Measurements from ENCODE around the gene SERINC2.
"Not testable (repeated sequence)": the region's sequence is repeated elsewhere in the genome, so short reads cannot be mapped to it uniquely, and the experiment has no call there.

SERINC2 gene

DNA sequence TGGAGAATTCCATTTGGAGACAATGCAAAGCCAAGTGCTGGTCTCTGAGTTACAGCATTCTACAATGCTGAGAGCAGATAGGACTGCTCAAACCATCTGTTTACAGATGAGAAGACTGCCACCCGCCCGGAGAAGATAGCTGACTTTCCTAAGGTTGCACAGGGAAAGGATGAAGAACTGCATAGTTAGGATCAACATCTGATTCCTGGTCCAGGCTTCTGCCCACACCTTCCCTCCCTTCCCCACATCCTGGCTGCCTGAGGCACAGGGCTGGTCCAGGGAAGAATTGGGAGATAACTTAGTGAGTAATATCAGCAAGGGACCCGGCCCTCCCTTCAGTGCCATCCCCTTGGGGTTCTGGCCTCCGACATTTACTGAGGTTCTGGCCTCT lies 2.0 kb downstream of the SERINC2 start:
- no peak for DNase-seq (ENCODE audit: low spot score)

DNA sequence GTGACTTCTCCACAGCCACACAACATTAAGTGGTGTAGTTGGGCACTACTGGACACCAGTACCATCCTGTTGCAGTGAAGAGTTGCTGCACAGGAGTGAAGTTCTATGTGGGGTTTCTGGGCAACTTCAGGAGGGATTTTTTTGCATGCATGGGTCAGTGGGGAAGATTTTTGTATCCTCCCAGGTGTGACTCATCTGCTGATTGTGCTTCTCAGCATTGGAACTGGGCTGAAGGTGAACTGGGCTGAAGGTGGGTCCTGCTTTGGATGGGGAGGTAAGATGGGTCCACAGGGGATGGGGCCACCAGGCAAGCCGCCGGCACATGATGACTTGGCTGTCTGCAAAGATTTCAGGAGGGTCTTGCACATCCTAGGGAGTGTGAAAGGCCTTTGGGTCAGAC lies 2.6 kb downstream of the SERINC2 start:
- DNase-seq (ENCODE audit: low spot score) = no peak

DNA sequence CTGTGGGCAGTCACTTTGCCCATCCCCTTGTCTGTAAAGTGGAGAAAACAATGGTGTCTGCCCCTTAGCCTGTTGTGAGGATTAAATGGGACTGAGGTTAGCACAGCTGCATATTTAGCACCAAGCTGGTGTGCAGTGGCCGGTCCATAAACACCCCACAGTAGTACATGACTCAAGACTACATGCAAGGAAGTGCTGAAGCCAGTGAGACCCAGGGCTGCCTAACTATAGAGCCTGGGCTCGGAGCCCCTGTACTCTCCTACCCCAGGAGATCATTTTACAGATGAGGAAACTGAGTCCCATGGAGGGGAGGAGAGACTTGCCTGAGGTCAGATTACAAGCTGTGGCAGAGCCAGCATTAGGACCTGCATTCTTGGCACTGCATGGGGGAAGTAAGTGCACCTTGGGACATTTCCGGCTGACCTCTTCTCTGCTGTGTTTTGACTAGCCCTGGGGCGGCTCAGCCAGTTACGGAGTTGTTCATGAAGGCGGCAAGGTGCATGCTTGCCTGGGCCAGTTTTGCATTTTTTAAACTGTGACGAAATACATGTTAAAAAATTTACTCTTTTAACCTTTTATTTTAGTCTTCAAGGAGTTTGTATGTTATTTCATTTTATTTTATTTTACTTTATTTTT lies 3.2 kb downstream of the SERINC2 start:
- no peak for DNase-seq (ENCODE audit: low spot score)

DNA sequence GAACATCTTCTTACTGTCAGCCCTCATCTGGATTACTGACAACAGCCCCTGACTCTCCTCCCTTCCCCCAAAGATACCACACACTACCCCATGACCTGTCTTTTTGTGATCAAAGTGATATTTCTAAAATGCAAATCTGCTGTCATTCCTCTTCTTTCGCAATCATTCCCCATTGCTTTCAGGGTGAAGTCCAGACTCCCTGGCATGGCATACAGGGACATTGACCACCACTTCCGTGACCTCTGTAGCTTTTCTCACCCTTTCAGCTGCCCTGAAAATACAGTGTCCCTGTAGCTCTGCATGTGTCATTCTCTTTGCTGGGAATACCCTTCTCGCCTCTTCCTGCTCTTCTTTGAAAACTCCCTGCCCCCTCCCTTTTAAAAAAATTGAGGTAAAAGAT lies 4.1 kb downstream of the SERINC2 start:
- no peak for DNase-seq (ENCODE audit: low spot score)

DNA sequence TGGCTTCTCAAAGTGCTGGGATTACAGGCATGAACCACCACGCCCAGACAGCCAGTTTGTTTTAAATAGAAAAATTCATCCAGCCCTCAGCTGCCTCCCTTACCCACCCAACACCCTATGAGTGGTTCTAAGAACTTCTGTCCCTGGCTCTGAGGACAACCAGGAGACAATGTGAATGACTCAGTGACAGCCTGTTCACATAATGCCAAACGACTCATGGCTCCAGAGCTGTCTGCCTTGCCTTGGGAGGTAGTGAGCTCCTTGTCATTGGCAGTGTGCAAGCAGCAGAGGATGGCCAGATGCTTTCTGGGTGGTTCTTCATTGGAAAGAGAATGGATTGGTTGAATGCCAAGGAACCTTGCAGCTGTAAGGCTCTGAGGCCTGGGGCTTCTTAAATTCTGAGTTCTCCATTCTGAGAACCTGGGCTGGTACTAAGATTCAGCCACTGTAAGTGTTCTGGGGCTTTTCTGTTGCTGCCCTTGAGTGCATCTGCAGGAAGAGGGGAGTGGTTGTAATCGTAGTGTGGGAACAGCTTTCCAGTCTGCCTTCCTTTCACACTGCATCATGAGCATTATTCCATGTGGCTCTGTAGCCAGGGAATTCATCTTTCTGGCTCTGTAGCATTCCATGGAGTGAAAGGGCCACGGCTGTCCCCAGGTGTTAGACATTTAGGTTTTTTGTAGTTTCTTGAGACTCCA lies 5.8 kb downstream of the SERINC2 start:
- no peak for DNase-seq (ENCODE audit: low spot score)

DNA sequence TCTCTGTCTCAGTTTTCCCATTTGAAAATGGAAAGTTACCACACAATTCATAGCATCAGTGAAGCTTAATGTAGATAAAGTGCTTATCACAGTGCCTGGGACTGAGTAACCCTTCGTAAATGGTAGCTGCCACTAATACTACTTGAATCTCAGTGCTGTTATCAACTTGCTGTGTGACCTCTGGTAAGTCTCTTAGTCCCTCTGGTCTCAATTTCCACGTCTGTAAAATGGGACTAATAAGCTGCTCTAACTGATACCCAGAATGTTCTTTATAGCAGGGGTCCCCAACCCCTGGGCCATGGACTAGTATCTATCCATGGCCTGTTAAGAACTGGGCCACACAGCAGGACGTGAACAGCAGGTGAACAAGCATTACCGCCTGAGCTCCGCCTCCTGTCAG lies 7.7 kb downstream of the SERINC2 start:
- no peak for DNase-seq (ENCODE audit: low spot score)

DNA sequence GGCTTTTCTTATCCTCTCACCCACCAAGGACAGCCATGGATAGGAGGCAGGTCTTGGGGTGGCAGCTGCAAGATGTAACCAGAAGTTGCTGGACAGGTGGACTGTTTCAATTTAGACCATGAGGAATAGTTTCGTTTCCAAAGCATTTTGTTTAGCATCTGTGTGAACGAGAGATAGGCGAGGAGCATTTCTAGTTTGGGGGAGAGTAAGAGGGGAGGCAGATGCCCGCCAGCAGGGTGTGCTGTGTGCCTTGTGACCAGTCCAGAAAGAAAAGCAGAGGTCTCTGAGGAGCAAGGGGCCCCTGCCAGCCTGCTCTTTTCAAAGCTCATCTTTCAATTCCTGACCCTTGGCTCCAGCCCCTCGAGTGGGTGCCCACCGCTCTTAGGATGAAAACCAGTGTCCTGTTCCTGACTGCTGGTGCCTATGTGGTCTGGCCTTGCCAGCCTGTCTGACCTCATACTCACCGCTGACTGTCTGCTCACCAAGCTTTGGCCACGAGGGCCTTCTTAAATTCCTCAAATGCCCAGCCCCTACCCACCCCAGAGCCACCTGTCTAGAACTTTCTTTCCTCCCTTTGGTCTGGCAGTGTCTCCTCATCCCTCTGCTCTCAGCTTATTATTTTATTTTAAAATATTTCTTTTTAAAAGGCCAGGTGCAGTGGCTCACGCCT lies 8.5 kb downstream of the SERINC2 start:
- DNase-seq (ENCODE audit: low spot score) = peak; percentile 63

DNA sequence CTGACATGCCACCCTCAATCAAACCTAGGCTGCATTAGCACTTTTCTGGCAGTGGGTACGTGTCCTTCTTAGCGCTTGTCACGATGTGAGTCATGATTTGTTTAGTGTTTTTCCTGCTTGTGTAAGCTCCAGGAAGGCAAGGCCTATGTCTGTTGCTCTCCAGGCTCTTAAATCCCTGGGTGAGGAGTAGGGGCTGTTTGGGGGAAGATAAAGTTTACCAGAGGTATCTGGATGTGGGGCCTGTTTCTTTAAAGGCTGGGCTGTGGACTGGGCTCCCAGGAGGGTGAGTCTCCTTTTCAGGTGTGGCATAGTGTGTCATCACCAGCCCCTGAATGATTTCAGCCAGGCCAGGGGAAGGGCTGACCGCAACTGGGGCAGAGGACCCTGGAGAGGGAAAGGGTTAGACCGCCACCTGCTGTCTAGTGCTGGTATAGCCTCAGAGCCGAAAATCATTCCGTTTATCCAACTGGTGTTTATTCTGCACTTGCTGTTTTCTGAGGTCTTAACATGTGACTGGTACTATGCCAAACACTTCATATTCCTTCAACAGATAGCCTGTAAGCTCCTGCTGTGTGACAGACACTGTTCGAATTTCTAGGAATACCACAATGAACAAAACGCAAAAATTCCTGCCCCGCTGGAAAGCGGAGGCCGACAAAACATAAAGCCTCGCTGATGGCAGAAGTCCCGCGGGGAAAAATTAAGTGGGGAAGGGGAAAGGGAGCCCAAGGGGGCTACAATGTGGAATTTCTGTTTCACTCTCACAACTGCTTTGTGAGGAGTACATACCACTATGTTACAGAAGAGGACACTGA lies 9.7 kb downstream of the SERINC2 start:
- peak; percentile 73 for DNase-seq (ENCODE audit: low spot score)

DNA sequence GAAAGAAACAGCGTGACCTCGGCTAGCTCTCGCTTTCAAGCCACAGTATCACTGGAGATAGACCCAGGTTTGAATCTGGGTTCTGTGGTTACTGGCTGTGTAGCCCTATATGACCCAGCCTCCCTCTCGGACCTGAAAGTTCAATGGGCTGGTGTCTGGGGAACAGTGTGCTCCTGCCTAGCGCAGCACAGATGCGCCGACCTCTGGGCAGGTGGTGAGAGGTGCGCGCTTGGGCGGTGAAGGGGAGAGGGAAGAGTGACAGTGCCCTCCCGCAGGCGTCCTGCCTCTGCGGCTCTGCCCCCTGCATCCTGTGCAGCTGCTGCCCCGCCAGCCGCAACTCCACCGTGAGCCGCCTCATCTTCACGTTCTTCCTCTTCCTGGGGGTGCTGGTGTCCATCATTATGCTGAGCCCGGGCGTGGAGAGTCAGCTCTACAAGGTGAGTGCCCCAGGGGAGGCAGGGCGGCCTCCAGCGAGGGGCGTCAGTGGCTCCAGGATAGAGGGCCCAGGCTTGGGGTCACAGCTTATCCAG lies 10.5 kb downstream of the SERINC2 start:
- no peak for DNase-seq (ENCODE audit: low spot score)

DNA sequence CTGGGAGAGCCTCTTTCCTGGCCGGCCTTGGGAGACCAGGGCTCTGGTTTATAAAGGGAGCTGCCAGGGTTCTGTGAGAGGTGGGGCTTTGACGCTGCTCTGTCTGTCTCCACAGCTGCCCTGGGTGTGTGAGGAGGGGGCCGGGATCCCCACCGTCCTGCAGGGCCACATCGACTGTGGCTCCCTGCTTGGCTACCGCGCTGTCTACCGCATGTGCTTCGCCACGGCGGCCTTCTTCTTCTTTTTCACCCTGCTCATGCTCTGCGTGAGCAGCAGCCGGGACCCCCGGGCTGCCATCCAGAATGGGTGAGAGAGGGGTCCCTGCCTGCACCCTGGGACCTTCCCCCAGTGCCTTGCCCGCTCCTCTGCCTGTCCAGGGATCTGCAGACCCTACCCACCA lies 11.6 kb downstream of the SERINC2 start:
- no peak for DNase-seq (ENCODE audit: low spot score)

DNA sequence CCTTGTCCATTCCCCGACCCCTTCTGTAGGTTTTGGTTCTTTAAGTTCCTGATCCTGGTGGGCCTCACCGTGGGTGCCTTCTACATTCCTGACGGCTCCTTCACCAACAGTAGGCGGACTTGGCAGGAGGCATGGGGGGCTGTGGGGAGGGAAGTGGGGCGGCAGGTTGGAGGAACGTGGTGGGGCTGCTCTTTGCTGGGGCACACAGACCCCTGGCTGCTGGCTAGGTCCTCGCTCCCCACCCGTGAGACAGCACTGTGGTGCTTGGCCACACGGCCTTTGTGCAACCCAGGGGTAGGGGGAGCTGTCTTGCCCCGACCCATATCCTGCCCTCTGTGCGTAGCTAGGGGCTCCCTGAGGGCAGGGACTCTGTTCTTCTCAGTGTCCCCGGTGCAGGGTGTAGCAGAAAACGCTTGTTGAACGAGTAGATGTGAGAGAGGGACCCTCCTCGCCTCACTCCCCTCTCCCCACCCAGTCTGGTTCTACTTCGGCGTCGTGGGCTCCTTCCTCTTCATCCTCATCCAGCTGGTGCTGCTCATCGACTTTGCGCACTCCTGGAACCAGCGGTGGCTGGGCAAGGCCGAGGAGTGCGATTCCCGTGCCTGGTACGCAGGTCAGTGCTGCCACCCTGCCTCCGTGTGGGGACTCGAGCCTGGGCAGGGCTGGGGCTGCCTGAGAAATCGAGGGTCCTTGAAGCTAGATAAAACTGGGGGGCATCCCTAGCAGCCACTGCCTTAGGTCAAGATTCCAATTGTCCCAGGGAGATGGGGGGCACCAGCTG lies 12.5 kb downstream of the SERINC2 start:
- no peak for DNase-seq (ENCODE audit: low spot score)

DNA sequence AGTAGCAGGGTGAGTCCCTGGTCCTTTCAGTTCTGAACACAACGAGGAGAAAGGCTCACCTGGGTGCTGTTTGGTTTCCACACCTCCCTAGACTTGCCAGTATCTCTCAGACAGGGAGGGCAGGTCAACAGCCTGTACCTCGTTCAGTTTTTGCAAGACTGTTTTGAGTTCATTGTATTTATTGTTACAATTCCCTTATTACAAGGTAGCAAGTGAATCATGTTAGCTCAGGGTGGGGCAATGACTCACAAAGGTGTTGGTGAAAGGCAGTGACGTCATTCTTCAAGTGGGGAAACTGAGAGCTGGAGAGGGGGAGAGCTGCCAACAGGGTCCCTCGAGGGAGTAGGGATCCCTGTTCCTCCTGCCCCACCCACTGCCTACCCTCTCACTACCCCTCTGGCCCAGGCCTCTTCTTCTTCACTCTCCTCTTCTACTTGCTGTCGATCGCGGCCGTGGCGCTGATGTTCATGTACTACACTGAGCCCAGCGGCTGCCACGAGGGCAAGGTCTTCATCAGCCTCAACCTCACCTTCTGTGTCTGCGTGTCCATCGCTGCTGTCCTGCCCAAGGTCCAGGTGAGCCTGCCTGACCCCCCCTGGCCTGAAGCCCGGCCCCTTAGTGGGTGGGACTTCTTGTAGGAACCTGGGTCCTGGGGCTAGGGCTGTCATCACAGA lies 13.4 kb downstream of the SERINC2 start:
- no peak for DNase-seq (ENCODE audit: low spot score)

DNA sequence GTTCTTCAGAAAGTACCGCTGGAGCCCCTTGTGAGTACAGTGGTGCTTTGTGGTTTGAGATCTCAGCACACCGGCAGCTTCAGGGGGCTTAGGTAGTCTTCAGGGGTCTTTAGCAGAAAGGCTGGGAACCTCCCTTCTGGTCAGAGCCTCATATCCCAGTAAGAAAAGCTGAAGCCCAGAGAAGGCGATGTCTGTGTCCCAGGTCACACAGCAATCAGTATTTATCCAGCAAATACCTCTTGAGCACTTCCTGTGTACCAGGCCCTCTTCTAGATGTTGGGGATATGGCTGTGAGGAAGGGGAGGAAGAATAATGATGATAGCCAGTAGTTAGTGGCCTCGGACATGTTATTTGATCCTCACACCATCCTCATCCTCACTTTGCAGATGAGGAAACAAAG lies 14.3 kb downstream of the SERINC2 start:
- DNase-seq (ENCODE audit: low spot score) = no peak

DNA sequence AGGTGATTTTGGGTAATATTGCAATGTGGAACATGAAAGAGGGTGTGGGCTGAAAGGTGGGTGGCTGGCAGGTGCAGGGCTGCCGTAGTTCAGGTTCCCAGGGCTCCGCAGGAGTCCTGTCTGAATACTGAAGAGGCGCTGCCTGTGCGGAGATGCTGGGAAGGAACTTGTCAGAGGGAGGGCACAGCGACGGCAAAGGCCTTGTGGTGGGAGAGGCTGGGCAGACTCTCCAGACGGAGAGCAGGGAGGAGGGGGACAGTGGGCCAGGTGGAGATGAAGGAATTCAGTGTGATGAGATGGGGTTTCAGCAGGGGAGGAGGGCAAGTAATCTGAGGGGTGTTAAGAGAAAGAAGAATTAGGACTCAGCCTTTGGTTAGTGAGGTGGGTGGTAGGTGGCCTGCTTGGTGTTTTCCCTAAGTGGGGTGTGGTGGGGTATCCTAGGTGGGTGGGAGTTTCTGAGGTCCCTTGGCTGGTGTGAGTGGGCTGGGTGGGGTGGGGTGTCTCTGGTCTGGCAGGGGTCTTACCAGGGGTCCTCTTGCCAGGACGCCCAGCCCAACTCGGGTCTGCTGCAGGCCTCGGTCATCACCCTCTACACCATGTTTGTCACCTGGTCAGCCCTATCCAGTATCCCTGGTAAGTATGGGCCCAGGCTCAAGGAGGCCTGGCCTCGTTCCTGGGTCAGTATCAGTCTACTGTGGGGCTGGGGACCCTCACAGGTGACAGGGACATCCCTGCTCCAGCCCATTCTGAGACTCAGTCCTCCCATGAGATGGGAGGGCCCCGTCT lies 15.6 kb downstream of the SERINC2 start:
- no peak for DNase-seq (ENCODE audit: low spot score)

DNA sequence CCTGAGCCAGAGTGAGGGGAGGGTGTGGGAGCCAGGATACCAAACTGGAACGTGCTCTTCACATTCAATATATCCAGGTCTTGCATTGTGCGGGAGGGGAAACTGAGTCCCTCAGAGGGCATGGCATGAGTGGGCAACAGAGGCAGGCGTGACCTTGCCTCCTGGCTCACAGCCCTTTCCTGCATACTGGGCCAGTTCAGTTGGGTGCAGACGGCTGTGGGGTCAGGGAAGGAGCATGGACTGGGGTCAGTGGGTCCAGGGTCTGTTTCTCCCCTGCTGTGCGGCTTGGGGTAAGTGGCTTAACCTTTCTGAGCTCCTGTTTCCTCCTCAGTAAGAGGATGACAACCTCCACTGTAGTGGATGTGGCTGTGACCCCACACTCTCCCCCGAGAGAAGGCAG lies 16.6 kb downstream of the SERINC2 start:
- no peak for DNase-seq (ENCODE audit: low spot score)

DNA sequence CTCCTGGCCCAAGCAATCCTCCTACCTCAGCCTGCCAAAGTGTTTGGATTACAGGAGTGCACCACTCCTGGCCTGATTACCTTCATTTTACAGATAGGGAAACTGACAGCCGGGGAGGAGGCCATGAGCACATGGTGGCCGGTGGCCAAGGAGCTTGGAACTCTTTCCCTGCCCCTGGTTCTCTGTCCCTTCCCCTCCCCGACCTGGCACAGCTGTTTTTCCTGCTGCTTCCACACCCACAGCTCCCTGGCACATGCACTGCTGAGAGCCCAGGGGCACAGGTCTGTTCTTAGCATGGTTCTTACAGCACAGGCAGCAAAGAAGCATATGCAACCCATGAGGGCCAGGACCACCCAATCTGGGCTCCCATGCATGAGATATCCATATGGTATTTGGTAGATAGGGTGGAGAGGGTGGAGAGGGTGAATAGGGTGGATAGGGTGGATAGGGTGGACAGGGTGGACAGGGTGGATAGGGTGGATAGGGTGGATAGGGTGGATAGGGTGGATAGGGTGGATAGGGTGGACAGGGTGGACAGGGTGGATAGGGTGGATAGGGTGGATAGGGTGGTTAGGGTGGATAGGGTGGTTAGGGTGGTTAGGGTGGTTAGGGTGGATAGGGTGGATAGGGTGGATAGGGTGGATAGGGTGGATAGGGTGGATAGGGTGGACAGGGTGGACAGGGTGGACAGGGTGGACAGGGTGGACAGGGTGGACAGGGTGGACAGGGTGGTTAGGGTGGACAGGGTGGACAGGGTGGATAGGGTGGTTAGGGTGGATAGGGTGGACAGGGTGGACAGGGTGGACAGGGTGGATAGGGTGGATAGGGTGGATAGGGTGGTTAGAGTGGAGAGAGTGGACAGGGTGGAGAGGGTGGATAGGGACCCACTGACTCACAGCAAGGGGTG lies 18.6 kb downstream of the SERINC2 start:
- not testable (repeated sequence) for DNase-seq (ENCODE audit: low spot score)

DNA sequence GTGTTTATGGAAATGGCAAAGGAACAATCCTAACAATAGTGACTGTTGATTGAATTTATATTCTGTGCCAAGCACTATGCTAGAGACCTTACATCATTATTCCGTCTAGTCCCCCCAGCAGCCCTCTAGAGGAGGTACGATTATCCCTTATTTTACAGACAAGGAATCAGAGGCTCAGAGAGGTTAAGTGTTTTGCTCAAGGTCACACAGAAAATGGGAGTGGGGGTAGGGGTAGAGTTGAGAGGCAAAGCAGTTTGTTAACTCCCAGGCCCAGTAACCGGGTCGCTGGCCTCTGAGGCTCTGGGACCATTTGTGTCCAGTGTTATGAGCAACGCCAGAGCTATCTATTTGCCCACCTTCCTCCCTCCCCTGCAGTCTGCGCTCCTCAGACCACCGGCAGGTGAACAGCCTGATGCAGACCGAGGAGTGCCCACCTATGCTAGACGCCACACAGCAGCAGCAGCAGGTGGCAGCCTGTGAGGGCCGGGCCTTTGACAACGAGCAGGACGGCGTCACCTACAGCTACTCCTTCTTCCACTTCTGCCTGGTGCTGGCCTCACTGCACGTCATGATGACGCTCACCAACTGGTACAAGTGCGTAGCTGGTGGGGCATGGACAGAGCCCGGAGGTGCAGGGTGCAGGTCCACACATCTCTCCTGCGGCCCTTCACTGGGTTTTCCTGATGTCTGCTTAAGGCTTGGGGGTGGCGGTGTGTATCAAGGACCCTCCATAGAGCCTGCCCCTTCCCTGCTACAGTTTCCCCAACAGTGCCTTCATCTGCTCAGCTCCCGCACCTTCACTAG lies 19.8 kb downstream of the SERINC2 start:
- no peak for DNase-seq (ENCODE audit: low spot score)

DNA sequence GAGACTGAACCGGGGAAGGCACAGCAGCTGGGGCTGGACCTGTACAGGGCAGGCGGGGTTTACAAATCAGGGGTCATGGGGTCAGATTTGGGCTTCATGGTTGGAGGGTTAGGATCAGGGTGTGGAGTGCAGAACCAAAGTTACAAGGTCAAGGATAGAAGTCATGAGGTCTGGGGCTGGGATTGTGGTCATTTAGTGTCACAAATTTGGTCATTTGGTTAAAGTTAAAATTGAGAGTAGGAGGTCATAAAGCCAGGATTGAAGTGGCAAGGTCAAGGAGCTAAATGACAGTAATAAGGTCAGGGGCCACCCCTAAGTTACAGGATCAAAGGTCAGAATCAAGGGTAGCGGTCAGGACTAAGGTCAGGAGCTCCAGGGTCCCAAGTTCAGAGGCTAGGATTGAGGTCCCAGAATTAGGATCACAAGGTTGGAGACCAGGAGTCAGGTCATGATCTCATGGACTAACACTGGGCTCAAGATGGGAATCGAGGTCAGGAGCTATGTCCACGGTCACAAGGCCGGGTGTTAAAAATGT lies 20.4 kb downstream of the SERINC2 start:
- no peak for DNase-seq (ENCODE audit: low spot score)

Data from D341Med (cell line).